ENCODE data around the gene SSTR3. TPM values are rescaled to one million over a fixed set of nuclear protein-coding genes. Genes with fewer than 3 reads are reported as not detected.

The SSTR3 gene
- total and polyA plus RNA-seq, 10 of the 15 experiments (the other 5 are each of a cell fraction or from before 2014, with no cell fraction given) = 0.03 to 4.5 (median 2.4) TPM

DNA sequence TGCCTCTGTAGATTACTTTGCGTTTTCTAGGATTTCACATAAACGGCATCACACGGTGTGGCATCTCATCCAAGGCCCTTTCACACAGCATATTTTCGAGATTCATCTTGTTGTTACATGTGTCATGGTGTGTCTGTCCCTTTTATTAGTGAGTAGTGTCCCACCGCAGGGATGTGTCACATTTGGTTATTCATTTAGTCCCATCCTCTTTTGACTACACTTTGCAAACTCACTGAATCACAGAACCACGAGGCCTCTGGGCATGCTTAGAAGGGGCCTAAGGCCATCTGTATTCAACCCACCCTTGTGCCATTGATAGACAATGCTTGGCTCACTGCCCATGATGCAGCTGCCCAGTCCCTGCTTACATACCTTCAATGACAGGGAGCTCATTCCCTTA lies 36.0 kb upstream of the SSTR3 start:
- Histone ChIP-seq H3K9ac (ENCODE audit: control insufficient read depth, insufficient read depth, low read length) (no peak overlapping the region; the same call in 1 of the 2 replicates), H3K36me3 (ENCODE audit: control insufficient read depth in 2 of 2, insufficient read depth in 2 of 2, low read length in 1 of 2) (no peaks in the 10 kb centered on the region), H3K9me3 (replicated peaks; ENCODE audit: control insufficient read depth, insufficient read depth, low read length) (no peaks in the 10 kb centered on the region), H2AFZ (ENCODE audit: control insufficient read depth, low read depth, low read length) (peak overlapping the region; percentile 59), H3K79me2 (ENCODE audit: control insufficient read depth, insufficient read depth, low read length) (peaks cover 13% of the 10 kb centered on the region), H3K4me2 (ENCODE audit: control insufficient read depth, insufficient read depth) (no peak overlapping the region; the same call in 1 of the 2 replicates), H3K27me3 (replicated peaks in 1 of 2; ENCODE audit: control insufficient read depth in 2 of 2, insufficient read depth in 2 of 2, low read length in 1 of 2) (no peaks in the 10 kb centered on the region), H3K4me1 (ENCODE audit: control insufficient read depth, insufficient read depth, low read length) (peaks cover 24% of the 10 kb centered on the region), H4K20me1 (ENCODE audit: control insufficient read depth, insufficient read depth) (no peaks in the 10 kb centered on the region), H3K4me3 (no peak overlapping the region), H3K27ac (ENCODE audit: control insufficient read depth, insufficient read depth) (no peak overlapping the region)
- intact Hi-C loops (cut with micrococcal nuclease; ENCODE audit: unreplicated experiment) = no loop called here
- ChIA-PET SMC1A (ENCODE audit: uncharacterized antibody, unreplicated experiment) (interaction anchor here (0.7 to 10.3 kb wide), 5 partner anchors 6 to 48 kb away, joined by 3 to 165 read pairs (median 3); no protein-coding TSS in a partner anchor), RAD21 (ENCODE audit: unreplicated experiment) (interaction anchor here (0.9 to 8.4 kb wide), 6 partner anchors 11 to 49 kb away, joined by 3 to 132 read pairs (median 4); no protein-coding TSS in a partner anchor), CTCF (interaction anchor here (1.1 to 12.8 kb wide), 2 partner anchors 12 to 18 kb away, joined by 6 to 265 read pairs; no protein-coding TSS in a partner anchor), POLR2A (interaction anchor here (1.3 to 12.5 kb wide), 4 partner anchors 12 to 85 kb away, joined by 3 to 246 read pairs (median 6); no protein-coding TSS in a partner anchor)
- no TSS peak for BruUV-seq (replicated peaks)
- in situ Hi-C loops (cut with MboI) = no loop called here
- no peak for FAIRE-seq
- TF ChIP-seq RUNX3 (IDR thresholded peaks at IDR 0.05; ENCODE audit: low read length) (peak; percentile 33), CEBPB (IDR thresholded peaks at IDR 0.05; ENCODE audit: borderline replicate concordance in 1 of 2, low read depth in 2 of 2, low read length in 2 of 2) (no peak), JUNB (IDR thresholded peaks at IDR 0.05) (peak; percentile 41)
- TF ChIP-seq, protein P1, sequence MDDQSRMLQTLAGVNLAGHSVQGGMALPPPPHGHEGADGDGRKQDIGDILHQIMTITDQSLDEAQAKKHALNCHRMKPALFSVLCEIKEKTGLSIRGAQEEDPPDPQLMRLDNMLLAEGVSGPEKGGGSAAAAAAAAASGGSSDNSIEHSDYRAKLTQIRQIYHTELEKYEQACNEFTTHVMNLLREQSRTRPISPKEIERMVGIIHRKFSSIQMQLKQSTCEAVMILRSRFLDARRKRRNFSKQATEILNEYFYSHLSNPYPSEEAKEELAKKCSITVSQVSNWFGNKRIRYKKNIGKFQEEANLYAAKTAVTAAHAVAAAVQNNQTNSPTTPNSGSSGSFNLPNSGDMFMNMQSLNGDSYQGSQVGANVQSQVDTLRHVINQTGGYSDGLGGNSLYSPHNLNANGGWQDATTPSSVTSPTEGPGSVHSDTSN (IDR thresholded peaks at IDR 0.05; ENCODE audit: insufficient replicate concordance, low read depth, low read length) = peak; percentile 36
- no peak for DNase-seq (ENCODE audit: low read depth, low spot score)
- peak; percentile 4; the same call in 1 of the 3 replicates for ATAC-seq
- 2% methylated on average over 6 of the region's 6 CpGs for WGBS (ENCODE audit: insufficient coverage, insufficient replicate concordance, low lambda C conversion rate, missing lambda C conversion rate)

Data from GM12878 (cell line).